ENCODE results near the gene CD300LB. TPM values are rescaled to one million over a fixed set of nuclear protein-coding genes. Genes with fewer than 3 reads are reported as not detected.

Gene CD300LB
- total and polyA plus RNA-seq, 12 donors = 0.14 to 1.7 (median 0.25) TPM; not detected in 5

- Histone ChIP-seq H3K27me3 (peaks cover 0 to 28% (median 2%) of the 10 kb centered on the region in 7 donors), H3K27ac (peak overlapping the region in 1 of 10 donors; percentile 82), H3K36me3 (no peaks in the 10 kb centered on the region), H3K4me1 (peaks cover 0 to 55% (median 0%) of the 10 kb centered on the region in 9 donors), H3K4me3 (no peak overlapping the region), H3K9me3 (peaks cover 0 to 9% (median 0%) of the 10 kb centered on the region in 11 donors)
- 88 to 93% methylated on average over 8 of the region's 8 CpGs for WGBS, 2 donors
- intact Hi-C loops (cut with DNase I) = no loop called here
- ATAC-seq = no peak
- no peak for DNase-seq
- TF ChIP-seq, protein P1, sequence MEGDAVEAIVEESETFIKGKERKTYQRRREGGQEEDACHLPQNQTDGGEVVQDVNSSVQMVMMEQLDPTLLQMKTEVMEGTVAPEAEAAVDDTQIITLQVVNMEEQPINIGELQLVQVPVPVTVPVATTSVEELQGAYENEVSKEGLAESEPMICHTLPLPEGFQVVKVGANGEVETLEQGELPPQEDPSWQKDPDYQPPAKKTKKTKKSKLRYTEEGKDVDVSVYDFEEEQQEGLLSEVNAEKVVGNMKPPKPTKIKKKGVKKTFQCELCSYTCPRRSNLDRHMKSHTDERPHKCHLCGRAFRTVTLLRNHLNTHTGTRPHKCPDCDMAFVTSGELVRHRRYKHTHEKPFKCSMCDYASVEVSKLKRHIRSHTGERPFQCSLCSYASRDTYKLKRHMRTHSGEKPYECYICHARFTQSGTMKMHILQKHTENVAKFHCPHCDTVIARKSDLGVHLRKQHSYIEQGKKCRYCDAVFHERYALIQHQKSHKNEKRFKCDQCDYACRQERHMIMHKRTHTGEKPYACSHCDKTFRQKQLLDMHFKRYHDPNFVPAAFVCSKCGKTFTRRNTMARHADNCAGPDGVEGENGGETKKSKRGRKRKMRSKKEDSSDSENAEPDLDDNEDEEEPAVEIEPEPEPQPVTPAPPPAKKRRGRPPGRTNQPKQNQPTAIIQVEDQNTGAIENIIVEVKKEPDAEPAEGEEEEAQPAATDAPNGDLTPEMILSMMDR (IDR thresholded peaks at IDR 0.05) = no peak
Observed at GRCh38 chr17:74527756-74528155, 3.5 kb downstream of the CD300LB start.

DNA sequence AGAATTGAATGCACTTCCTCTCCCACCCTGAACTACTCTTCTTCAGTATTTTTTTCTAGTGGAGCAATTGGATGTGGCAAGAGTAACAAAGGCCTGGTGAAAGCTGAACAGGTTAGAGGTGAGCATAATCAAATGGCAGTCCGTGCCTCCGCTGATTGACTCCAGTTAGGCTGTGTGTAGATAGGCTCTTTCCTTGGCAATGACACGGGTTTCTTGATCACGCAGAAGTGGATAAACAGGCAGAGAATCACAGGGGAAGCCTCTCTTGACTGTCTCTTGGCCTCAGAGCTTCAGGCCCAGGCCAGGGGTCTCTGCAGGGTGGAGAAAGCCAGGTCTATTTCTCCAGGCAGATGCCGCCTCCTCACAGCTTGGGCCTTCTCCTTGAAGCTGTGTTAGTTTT, 4.2 kb downstream of the CD300LB start:
- TF ChIP-seq, protein P1 (IDR thresholded peaks at IDR 0.05) = no peak
- Histone ChIP-seq H3K27me3 (peaks cover 0 to 27% (median 2%) of the 10 kb centered on the region in 7 donors), H3K4me1 (peaks cover 0 to 57% (median 0%) of the 10 kb centered on the region in 9 donors), H3K9me3 (peaks cover 0 to 9% (median 0%) of the 10 kb centered on the region in 11 donors), H3K4me3 (no peak overlapping the region), H3K27ac (peak overlapping the region in 1 of 10 donors; percentile 82), H3K36me3 (no peaks in the 10 kb centered on the region)
- DNase-seq (no peak), ATAC-seq (no peak)
- 85 to 86% methylated on average over 5 of the region's 5 CpGs for WGBS, 2 donors
- intact Hi-C loops (cut with DNase I) = no loop called here

DNA sequence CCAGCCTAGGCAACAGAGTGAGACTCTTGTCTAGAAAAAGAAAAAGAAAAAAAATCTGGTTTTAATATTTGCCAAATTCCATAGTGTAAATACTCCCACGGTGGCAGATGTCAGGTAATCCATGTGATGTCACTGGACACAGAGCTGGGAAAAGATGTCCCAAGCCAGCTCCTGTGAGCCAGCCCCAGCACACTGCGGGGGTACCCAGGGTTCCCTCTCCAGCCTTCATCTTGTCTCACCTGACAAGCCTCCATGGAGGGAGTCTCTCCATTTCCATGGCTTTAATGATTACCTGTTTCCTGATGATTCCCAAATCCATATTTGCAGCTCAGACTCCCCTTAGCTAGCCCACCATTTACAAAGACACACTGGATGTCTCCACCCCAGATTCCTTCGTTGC, 4.6 kb downstream of the CD300LB start:
- TF ChIP-seq, protein P1 (IDR thresholded peaks at IDR 0.05) = no peak
- Histone ChIP-seq H3K4me1 (peaks cover 0 to 58% (median 0%) of the 10 kb centered on the region in 9 donors), H3K27ac (peak overlapping the region in 1 of 10 donors; percentile 82), H3K9me3 (peaks cover 0 to 9% (median 0%) of the 10 kb centered on the region in 11 donors), H3K4me3 (no peak overlapping the region), H3K27me3 (peaks cover 0 to 27% (median 2%) of the 10 kb centered on the region in 7 donors), H3K36me3 (no peaks in the 10 kb centered on the region)
- ATAC-seq (no peak), DNase-seq (no peak)
- WGBS, 2 donors = 63 to 65% methylated on average over 3 of the region's 3 CpGs
- intact Hi-C loops (cut with DNase I) = no loop called here

DNA sequence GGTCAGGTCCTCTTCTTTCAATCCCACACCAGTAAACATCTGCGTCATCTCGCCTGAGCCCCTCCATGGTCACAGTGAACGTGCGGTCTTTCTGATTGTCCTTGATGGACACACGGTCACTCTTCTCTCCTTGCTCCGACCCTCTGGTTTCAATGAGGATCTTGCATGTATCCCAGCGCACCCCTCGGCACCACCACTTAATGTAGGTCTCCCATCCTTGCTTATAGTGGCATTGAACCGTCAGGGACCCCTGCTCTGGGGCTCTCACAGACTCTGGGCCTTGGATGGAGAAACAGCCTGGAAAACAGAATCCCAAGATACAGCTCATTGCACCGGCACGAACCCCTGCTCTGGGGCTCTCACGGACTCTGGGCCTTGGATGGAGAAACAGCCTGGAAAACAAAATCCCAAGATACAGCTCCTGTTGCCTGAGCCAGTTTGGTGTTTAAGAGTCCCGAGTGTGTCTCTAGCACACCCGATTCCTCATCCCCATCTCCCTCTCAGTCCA, 5.4 kb downstream of the CD300LB start:
- H3K4me3 ChIP-seq = no peak overlapping the region
- H3K36me3 ChIP-seq = no peaks in the 10 kb centered on the region
- intact Hi-C loops (cut with DNase I) = no loop called here
- 87% methylated on average over 14 of the region's 14 CpGs for WGBS, 2 donors
- TF ChIP-seq, protein P1 (IDR thresholded peaks at IDR 0.05) = no peak
- H3K27me3 ChIP-seq = peaks cover 0 to 28% (median 2%) of the 10 kb centered on the region in 7 donors
- H3K9me3 ChIP-seq = peaks cover 0 to 9% (median 0%) of the 10 kb centered on the region in 11 donors
- H3K27ac ChIP-seq = no peak overlapping the region
- DNase-seq (no peak), ATAC-seq (no peak)
- peaks cover 0 to 61% (median 0%) of the 10 kb centered on the region in 9 donors for H3K4me1 ChIP-seq
